ENCODE results near the gene AIFM3. TPM values are rescaled to one million over a fixed set of nuclear protein-coding genes. Genes with fewer than 3 reads are reported as not detected.
"Not testable (repeated sequence)": the region's sequence is repeated elsewhere in the genome, so short reads cannot be mapped to it uniquely, and the experiment has no call there.

Gene AIFM3
- polyA plus RNA-seq, 12 donors, result 0.19 to 0.65 (median 0.42) TPM; not detected in 2

DNA sequence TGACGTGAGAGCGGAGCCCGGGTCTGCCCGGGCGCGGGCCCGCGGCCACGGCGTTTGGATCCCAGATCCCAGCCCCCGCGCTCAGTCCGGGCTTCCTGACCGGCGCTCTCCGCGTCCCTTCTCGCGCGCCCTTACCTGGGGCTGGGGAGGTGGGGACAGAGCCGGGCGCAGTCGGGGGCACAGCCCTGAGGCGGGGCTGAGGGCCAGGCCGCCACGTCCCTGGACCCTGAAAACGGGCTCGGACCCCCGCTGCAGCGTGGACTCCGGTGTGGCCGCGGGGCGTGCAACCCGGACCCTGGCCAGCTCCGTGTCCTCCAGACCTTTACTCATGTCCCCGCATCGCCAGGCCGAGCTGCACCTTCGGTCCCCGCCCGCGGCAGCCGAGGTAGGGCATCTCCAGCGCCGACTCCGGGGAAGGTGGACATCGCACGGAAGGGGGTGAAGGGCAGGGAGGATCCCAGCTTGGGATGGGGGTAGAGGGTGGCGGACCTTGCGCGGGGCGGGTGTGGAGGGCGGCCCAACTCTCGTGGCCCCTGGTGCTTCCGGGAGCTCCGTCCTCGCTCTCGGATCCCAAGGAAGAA is 9.9 kb upstream of the AIFM3 start:
- no peak for DNase-seq

DNA sequence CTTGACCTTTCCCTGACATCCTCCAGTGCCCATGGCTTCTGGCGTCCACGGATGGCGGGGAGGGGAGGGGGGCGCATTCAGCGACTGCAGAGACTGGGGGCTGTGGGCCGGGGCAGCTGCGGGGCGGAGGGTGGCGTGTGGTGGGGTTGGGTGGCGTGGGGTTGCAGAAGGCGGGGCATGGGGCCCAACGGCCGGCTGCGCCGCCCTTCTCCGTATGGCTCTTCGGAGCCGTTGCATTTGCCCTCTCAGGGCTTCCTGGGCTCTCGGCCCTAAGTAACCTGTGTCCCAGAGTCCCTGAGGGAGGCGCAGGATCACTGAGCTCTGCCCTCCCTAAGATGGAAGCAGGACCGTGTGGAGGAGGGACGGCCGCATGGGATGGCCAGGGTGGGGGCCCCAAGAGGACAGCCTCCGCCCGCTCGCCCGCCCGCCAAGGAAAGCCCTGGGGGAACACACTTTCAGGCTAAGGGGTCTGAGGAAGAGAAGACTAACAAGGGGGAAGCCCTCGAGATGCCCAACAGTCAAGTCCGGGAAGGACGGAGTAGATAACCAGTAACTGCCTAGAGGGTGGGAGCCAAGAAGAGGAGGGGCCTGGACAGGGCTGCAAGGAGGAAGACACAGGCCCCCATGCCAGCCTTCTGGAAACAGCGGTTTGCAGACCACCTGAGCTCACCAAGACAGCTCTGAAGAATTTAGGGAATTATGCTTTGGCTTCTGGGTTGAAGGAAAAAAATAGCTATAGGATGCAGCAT is 9.2 kb upstream of the AIFM3 start:
- DNase-seq, result no peak

DNA sequence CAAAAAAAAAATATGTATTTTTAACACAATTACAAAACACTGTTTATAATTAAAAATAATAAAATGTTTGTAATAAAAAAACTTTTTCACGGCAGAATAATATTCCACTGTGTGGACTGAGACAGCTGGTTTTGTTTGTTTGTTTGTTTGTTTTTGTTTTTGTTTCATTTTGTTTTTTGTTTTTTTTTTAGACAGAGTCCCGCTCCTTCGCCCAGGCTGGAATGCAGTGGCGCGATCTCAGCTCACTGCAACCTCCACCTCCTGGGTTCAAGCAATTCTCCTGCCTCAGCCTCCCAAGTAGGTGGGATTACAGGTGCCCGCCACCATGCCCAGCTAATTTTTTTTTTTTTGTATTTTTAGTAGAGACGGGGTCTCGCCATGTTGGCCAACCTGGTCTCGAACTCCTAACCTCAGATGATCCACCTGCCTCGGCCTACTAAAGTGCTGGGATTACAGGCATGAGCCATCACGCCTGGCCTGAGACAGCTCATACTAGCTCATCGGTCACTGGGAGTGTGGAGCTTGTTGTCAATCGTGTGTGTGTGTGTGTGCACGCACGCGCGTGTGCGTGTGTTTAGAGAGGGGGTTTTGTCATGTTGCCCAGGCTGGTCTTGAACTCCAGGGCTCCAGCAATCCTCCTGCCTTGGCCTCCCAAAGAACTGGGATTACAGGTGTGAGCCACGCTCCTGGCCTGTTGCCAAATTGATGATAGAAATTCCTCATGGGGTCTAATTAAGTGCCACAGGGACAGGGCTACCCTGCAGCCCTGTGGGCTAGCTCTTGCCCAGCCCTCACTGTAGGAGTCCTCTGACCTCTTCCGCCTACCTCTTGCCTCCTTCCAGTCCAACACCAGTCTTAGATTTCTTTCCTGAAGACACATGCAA is 7.2 kb upstream of the AIFM3 start:
- no peak for DNase-seq

DNA sequence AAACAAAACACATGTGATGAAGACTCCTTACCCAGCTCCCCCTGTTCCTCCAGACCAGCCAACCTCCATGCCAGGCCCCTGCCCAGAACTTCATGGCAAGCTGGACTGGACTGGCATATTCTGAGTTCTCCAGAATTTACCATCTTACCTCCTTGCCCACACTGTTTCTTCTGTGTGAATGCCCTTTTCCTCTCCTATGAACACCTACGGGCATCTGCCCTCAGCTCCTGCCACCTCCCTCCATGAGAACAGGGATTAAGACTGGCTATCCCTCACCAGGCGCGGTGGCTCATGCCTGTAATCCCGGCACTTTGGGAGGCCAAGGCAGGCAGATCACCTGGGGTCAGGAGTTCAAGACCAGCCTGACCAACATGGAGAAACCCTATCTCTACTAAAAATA is 6.4 kb upstream of the AIFM3 start:
- no peak for DNase-seq

DNA sequence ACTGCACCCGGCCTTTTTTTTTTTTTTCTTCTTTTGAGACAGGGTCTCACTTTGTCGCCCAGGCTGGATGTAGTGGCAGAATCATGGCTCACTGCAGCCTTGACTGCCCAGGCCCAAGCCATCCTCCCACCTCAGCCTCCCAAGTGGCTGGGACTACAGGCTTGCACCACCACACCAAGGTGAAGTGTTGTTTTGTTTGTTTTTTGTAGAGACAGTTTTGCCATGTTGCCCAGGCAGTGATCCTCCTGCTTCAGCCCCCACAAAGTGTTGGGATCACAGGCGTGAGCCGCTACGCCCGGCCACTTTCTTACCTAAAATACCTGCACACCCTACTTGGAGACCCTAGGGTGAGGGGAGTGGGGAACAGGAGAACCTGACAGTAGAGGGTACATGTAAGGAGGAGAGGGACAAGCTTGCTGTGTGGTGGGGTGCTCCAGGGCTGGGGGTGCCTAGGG is 4.5 kb upstream of the AIFM3 start:
- no peak for DNase-seq

DNA sequence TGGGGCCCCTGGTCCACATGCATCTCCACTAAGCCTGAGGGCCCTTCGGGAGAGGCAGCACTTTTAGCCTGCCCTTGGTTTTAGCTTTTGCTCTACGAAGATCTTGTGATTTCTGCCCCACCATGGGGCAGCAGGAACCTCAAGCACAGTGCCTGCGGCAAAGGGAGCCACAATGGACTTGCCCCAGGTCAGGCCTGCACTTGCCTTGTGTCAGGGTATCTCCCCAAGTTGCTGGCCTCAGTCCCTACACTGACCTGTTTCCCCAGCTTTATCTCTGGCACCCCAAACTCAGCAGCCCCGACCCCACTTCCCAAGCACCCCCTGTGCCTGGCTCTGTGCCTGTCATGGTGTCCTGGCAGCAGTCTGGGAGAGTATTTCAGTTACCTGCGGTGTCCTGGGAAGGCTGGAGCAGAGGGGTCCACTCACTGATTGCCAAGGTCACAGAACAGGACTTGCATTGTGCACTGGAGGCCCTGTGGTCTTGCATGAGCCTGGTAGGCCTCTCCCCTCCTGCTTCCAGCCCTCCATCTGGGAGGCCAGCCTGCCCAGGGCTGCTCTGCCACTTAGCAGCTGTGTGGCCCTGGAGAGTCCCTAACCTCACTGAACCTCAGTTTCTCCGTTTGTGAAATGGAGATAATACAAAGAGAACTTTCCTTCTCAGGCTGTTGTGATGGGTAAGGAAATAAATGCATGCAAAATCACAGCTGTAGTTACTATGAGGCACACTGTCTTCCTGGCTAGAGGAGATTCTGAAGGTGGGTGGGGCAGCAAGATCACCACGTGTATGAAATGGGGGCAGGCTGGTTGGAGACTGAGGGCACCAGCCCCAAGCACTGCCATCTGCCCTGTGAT is 3.6 kb upstream of the AIFM3 start:
- DNase-seq, result no peak

DNA sequence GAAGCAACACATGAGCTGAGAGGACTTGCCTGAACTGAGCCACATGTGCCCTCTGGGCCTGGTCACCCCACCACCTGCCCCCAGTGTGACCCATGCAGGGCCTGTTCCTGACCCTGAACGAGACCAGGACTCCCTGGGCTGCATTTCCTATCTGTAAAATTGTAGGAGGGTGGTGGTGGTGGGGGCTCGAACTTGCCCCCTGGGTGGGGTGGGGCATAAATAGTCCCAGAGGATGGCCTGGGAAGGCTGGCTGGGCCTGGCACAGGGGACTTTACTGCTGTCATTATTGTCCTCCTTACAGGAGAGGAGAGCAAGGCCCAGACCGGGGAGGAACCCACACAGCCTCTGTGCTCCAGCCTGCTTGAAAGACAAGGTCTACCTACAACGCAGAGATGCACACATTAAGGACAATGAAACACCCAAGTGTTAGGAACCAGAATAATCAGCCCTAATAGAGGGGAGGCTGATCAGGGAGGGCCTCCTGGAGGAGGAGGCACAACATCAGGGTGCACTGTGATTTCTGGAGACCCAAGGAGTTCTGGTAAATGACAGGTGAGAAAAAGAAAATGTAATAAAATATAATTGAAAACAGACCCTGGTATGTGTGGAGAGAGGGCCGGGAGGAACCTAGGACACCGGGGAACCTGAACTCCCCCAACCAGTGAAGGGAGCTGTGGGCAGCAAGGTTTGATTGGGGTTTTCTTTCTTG is 2.8 kb upstream of the AIFM3 start:
- no peak for DNase-seq

DNA sequence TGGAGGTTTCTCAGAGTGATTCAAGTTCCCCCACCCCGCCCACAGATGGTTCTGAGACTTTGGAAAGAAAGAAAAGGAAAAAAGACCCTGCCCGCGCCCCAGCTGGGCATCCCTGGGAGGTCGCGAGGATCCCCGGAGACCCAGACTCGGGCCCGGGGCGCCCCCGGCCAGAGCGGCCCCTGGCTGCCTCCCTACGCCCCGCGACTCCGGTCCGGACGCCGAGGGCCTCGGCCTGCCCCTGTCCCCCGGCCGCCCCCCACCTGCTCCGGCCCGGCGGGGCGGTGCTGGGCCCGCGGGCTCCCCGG is 2.3 kb upstream of the AIFM3 start:
- DNase-seq, result no peak

DNA sequence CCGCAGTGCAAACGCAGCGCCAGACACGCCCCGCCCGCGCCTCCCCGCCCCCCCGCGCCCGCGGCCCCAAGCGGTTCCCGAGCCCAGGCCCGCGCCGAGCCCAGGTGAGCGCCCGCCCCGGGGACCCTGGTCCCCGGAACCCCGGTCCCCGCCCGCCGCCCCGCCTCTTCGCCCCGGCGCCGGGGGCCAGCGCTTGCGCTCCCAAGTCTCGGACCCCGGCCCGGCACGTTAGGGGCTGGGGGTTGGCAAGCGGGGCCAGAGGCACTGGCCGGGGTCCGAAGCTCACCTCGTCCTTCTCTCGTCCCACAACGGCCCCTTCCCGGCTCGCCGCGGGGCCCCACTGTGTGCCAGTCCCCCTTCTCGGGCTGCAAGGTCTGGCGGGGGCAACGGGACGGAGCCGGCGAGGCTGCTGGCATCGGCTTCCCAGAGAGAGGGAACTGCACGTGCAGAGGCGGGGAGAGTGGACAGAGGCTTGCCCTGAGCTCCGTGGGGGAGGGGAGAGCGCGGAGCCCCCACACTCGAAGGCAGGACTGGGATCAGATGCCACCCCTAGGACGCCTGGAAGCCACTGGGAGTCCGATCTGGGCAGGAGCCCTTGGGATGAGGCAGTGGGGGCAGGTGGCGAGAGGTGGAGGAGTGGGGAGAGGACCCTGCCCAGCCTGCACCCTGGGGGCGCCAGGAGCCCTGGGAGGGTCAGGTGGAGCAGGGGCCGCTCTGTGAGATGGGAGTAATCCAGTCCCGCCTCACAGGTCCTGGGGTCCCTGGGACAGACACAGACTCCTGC is 1.8 kb upstream of the AIFM3 start:
- no peak for DNase-seq

DNA sequence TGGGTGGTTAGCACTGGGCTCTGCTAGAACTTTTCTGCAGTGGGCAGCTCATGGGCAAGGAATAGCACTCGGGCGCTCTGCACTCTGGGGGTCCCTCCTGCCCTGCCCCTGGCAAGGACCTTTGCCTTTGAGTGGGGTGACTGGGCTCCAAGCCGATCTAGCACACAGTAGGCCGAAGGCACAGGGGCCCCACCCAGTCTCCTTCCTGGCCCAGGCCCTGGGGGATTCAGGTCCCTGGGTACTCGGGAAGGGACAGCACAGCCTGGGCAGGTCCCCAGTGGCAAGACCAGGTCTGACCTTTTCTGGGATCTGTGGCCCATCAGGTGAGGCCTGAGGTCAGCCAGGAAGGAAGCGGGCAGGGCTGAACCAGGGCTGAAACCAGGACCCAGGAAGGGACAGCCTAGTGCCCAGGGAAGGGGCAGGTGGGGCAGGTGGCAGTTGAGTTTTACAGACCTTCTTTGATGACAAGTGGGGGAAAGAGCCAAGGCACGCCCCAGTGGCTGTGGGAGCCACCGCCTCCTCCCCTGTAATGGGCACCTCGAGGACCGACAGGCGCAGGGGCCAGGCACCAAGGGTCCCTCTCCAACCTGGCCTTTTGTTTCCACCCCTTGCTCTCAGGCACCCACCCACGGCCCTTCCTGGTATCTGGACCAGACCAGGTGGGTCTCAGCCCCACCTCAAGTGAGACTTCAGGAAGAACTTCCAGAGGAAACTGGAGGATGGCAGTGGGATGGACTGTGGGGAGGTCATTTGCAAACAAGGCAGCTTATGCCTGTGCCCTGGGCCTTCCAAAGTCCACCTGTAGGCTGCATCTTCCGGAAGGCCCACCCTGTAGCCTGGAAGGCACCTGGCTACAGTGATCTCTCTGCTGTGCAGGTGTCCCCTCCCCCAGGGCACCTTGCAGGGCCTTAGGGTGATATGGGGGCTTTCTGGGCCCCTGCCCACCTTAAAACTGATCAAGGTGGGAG is 883 bp upstream of the AIFM3 start:
- DNase-seq, result no peak

DNA sequence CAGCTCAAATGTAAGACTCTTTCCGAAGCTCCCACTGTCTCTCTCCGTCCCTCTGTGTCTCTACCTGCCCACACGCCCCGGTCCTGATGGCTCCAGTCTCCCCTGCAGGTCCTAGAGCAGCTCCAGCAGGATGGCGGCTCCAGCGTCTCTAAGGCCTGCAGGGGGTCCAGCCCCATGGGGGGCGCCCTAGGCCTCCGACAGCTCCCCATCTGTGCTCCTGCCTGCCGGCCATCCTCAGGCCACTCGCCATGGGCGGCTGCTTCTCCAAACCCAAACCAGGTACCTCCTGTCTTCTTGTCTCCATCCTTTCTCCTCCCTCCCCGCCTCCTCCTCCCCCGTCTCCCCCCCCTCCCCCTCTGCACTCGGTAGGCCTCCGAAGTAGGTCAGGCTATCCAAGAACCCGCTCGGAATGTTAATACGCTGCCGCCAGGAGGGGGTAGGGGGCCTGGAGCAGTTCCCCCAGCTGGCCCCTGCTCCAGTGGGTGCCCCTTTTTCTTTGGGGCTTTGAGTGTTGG is 699 bp downstream of the AIFM3 start:
- DNase-seq, result no peak

DNA sequence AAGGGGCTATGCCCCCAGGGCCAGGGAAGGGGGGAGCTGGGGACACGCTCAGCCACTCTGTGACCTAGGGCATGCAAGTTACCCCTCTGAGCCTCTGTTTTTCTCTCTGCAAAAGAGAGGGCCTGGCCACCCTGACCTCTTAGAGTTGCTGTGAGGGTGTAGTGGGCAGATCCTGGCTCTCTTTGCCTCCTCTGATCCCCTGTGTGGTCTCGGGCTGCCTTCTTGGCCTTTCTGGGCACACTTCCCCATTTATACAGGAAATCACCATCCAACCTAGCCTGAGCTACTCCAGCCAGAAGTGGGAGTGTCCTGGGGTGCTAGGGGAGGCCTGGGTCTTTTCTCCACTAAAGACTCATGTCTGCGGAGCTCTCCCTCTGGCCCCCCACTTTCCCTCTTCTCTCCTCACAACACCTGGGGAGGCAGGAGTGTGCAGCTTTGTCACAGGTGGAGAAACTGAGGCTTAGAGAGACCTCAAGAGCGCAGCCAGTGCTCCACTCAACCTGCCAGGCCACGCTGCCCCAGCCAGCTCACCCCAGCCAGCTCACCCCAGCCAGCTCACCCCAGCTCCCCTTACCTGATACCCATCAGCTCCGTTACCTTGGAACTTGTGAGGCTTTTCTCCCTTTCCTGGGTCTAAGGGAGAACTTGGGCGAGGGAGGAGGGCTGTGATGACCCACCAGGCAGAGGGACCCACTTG is 1.4 kb downstream of the AIFM3 start:
- DNase-seq, result no peak

DNA sequence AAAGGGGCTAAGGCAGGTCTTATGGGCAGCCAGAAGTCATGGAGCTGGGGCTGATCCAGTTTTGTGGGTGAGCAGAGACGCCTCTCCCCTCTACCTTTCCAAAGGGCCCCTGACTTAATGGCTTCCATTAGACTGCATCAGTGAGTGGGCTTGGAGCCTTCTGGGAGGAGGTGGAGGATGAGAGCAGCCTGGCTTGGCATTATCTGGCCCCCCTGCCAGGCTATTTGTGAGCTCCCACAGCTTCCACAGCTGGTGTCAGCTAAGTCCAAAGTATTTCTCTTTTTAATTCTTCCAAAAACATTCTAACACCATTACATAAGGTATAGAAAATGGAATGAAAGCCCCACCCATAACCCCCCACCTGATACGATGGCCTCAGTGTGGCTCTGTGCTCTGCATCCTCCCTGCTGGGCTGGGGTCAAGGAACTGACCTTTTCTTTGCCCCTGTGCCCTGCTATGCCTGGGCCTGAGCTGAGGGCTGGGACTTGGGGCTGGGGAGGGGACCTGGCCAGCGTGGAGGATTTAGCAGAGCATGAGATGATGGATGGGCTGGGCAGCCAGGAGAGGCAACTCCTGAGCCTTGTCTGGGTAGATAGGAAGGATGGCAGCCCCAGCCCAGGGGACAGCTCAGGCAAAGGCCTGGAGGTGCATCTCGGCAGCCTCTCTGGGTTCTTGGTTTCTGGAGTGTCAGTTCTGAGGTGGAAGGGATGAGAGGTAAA is 4.0 kb downstream of the AIFM3 start:
- DNase-seq, result no peak

DNA sequence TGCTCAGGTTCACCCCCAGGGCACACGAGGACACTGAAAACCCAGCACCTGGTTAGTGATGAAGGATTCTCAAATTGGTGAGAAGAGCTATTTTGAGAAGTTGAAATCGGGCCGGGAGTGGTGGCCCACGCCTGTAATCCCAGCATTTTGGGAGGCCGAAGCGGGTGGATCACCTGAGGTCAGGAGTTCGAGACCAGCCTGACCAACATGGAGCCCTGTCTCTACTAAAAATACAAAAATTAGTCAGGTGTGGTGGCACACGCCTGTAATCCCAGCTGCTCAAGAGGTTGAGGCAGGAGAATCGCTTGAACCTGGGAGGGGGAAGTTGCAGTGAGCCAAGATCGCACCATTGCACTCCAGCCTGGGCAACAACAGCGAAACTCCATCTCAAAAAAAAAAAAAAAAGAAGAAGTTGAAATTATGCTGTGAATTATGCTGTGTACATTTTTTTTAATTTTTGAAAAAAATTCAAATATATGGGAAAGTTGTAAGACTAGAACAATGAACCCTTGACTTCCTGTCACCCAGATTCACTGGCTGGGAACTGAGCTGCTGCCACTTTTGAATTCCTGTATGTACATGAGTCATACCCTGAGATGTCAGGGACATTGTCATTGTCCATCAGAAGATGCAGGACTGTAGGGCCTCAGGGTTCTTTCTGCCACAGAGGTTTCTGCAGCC is 5.1 kb downstream of the AIFM3 start:
- DNase-seq, result not testable (repeated sequence)

DNA sequence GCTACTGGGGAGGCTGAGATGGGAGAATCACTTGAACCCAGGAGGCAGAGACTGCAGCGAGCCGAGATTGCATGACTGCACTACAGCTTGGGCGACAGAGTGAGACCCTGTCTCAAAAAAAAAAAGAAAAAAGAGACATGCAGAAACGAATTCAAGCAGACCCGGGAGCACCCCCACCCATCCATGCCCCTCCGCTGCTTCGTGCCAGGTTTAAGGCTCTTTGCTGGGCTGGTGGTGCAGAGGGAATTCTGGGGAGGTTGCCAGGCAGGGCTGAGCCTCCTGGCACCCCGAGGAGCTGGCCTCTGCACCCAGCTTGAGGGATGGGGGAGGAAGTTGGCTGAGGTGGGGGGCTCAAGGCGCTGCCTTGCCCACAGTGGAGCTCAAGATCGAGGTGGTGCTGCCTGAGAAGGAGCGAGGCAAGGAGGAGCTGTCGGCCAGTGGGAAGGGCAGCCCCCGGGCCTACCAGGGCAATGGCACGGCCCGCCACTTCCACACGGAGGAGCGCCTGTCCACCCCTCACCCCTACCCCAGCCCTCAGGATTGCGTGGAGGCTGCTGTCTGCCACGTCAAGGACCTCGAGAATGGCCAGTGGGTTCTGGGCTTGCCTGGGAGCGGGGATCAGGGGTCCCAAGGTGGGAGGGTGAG is 6.0 kb downstream of the AIFM3 start:
- DNase-seq, result no peak

DNA sequence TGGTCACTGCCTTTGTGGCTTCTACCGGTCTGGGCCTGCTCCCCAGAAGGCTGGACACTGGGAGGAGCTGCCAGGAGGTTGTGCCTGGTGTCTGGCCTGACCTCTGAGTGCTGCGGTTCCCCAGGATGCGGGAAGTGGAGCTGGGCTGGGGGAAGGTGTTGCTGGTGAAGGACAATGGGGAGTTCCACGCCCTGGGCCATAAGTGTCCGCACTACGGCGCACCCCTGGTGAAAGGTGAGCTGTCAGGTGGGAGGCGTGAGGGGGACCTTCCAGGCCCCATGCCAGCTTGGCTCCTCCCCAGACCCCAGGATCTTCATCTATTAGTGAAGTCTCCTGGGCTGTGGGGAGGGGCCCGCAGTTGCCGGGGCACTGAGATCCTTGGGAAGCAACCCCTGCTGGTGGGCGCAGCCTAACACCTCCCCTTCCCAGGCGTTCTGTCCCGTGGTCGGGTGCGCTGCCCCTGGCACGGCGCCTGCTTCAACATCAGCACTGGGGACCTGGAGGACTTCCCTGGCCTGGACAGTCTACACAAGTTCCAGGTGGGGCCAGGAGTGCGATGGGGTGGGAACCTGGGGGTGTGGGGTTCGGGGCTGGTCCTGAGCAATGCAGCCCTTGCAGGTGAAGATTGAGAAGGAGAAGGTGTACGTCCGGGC is 6.7 kb downstream of the AIFM3 start:
- no peak for DNase-seq
